ENCODE data around the gene DIP2B.
"Not testable (repeated sequence)": the region's sequence is repeated elsewhere in the genome, so short reads cannot be mapped to it uniquely, and the experiment has no call there.

Gene DIP2B

GRCh38 chr12:50517421-50518048 lies 12.8 kb downstream of the DIP2B start:
- TF ChIP-seq FOXK2 (IDR thresholded peaks at IDR 0.05) (no peak), CTBP1 (IDR thresholded peaks at IDR 0.05; ENCODE audit: borderline replicate concordance) (no peak), SP1 (IDR thresholded peaks at IDR 0.05) (no peak), FOXM1 (IDR thresholded peaks at IDR 0.05; ENCODE audit: borderline replicate concordance) (no peak), BHLHE40 (IDR thresholded peaks at IDR 0.05; ENCODE audit: borderline replicate concordance) (no peak), TARDBP (IDR thresholded peaks at IDR 0.05) (no peak), L3MBTL2 (conservative IDR thresholded peaks at IDR 0.05) (no peak), ARNT (IDR thresholded peaks at IDR 0.05) (no peak)
- CTCF ChIA-PET: interaction anchor here (0.7 kb wide), 1 partner anchor 13 kb away, joined by 3 read pairs; no protein-coding TSS in a partner anchor
- DNase-seq (ENCODE audit: extremely low spot score): no peak
- POLR2A ChIA-PET: no interaction called here

- ChIA-PET CTCF (interaction anchor here (0.7 kb wide), 1 partner anchor 14 kb away, joined by 3 read pairs; no protein-coding TSS in a partner anchor), POLR2A (no interaction called here)
- DNase-seq (ENCODE audit: extremely low spot score): no peak
- TF ChIP-seq SP1 (IDR thresholded peaks at IDR 0.05) (no peak), HDGF (IDR thresholded peaks at IDR 0.05; ENCODE audit: borderline replicate concordance) (no peak), FOXM1 (IDR thresholded peaks at IDR 0.05; ENCODE audit: borderline replicate concordance) (no peak), ELF4 (IDR thresholded peaks at IDR 0.05) (no peak), ARNT (IDR thresholded peaks at IDR 0.05) (no peak), L3MBTL2 (conservative IDR thresholded peaks at IDR 0.05) (no peak), SUZ12 (IDR thresholded peaks at IDR 0.05) (no peak), ZNF384 (IDR thresholded peaks at IDR 0.05) (no peak), NFRKB (IDR thresholded peaks at IDR 0.05) (no peak)
Measured at GRCh38 chr12:50518090-50518489, 13.3 kb downstream of the DIP2B start.

GRCh38 chr12:50519353-50519752 lies 14.6 kb downstream of the DIP2B start:
- ChIA-PET CTCF (interaction anchor here (0.6 kb wide), 1 partner anchor 20 kb away, joined by 4 read pairs; no protein-coding TSS in a partner anchor), POLR2A (no interaction called here)

GRCh38 chr12:50520416-50521207 lies 15.8 kb downstream of the DIP2B start:
- TF ChIP-seq L3MBTL2 (conservative IDR thresholded peaks at IDR 0.05) (no peak), LEF1 (IDR thresholded peaks at IDR 0.05; ENCODE audit: borderline replicate concordance) (no peak), ARNT (IDR thresholded peaks at IDR 0.05) (no peak), HDGF (IDR thresholded peaks at IDR 0.05; ENCODE audit: borderline replicate concordance) (no peak), FOXA1 (IDR thresholded peaks at IDR 0.05) (no peak), BHLHE40 (IDR thresholded peaks at IDR 0.05; ENCODE audit: borderline replicate concordance) (no peak), SUZ12 (IDR thresholded peaks at IDR 0.05) (no peak), NFRKB (IDR thresholded peaks at IDR 0.05) (no peak), ZNF384 (IDR thresholded peaks at IDR 0.05) (no peak), PKNOX1 (IDR thresholded peaks at IDR 0.05) (no peak)
- DNase-seq (ENCODE audit: extremely low spot score): no peak
- ChIA-PET CTCF (interaction anchor here (1.2 kb wide), 1 partner anchor 74 kb away, joined by 3 read pairs; no protein-coding TSS in a partner anchor), POLR2A (no interaction called here)

More at GRCh38 chr12:50519353-50519752, 14.6 kb downstream of the DIP2B start:
- DNase-seq (ENCODE audit: extremely low spot score): no peak
- TF ChIP-seq FOXK2 (IDR thresholded peaks at IDR 0.05): no peak
- no peak for TF ChIP-seq FOXA1 (IDR thresholded peaks at IDR 0.05)
- no peak for TF ChIP-seq BHLHE40 (IDR thresholded peaks at IDR 0.05; ENCODE audit: borderline replicate concordance)
- TF ChIP-seq PKNOX1 (IDR thresholded peaks at IDR 0.05): no peak
- no peak for TF ChIP-seq TARDBP (IDR thresholded peaks at IDR 0.05)
- no peak for TF ChIP-seq SUZ12 (IDR thresholded peaks at IDR 0.05)
- no peak for TF ChIP-seq CTBP1 (IDR thresholded peaks at IDR 0.05; ENCODE audit: borderline replicate concordance)
- no peak for TF ChIP-seq HDGF (IDR thresholded peaks at IDR 0.05; ENCODE audit: borderline replicate concordance)
- TF ChIP-seq L3MBTL2 (conservative IDR thresholded peaks at IDR 0.05): no peak
- no peak for TF ChIP-seq ELF4 (IDR thresholded peaks at IDR 0.05)
- TF ChIP-seq SP1 (IDR thresholded peaks at IDR 0.05): no peak
- no peak for TF ChIP-seq ZNF384 (IDR thresholded peaks at IDR 0.05)
- no peak for TF ChIP-seq NFRKB (IDR thresholded peaks at IDR 0.05)
- no peak for TF ChIP-seq ARNT (IDR thresholded peaks at IDR 0.05)

- POLR2A ChIA-PET; DNase-seq (ENCODE audit: extremely low spot score); CTCF ChIA-PET: not testable (repeated sequence)
Measured at GRCh38 chr12:50521781-50522180, 17.0 kb downstream of the DIP2B start.

- TF ChIP-seq NFRKB (IDR thresholded peaks at IDR 0.05): no peak
- TF ChIP-seq ELF4 (IDR thresholded peaks at IDR 0.05): no peak
- TF ChIP-seq PKNOX1 (IDR thresholded peaks at IDR 0.05): no peak
- no peak for TF ChIP-seq FOXK2 (IDR thresholded peaks at IDR 0.05)
- no peak for TF ChIP-seq SP1 (IDR thresholded peaks at IDR 0.05)
- no peak for TF ChIP-seq HDGF (IDR thresholded peaks at IDR 0.05; ENCODE audit: borderline replicate concordance)
- TF ChIP-seq TARDBP (IDR thresholded peaks at IDR 0.05): no peak
- DNase-seq (ENCODE audit: extremely low spot score): no peak
- ChIA-PET CTCF (no interaction called here), POLR2A (no interaction called here)
Measured at GRCh38 chr12:50523772-50524171, 19.0 kb downstream of the DIP2B start.

Data from HEK293T (cell line).